GM23248 (cell line): ENCODE data around the gene NCOA3. TPM values are rescaled to one million over a fixed set of nuclear protein-coding genes. Genes with fewer than 3 reads are reported as not detected.

ENCODE experiments used
- DNase-seq: peaks from one replicate; pipeline ENCODE4 v3.0.0-alpha.2; 2015
- H2AFZ ChIP-seq: fragments of 200-600 bp; sonication (generic); 2 replicates; pipeline ENCODE4 v1.6.1; 2016; ENCODE audit warnings: antibody characterized with exemption
- H3F3A ChIP-seq: fragments of 200-600 bp; sonication (generic); 2 replicates; pipeline ENCODE4 v1.6.1; 2016; ENCODE audit warnings: mild to moderate bottlenecking, antibody characterized with exemption, mixed run types; ENCODE audit not compliant: insufficient read depth
- H3K27ac ChIP-seq: fragments of 200-600 bp; sonication (generic); 2 replicates; pipeline ENCODE4 v1.5.1; 2016; ENCODE audit warnings: mild to moderate bottlenecking
- H3K27me3 ChIP-seq: fragments of 200-600 bp; sonication (generic); replicated peaks from 2 replicates; pipeline ENCODE4 v1.6.1; 2016; ENCODE audit warnings: mild to moderate bottlenecking; ENCODE audit not compliant: insufficient read depth
- H3K36me3 ChIP-seq: fragments of 200-600 bp; sonication (generic); 2 replicates; pipeline ENCODE4 v1.6.1; 2016; ENCODE audit warnings: low read depth, mild to moderate bottlenecking
- H3K4me1 ChIP-seq: fragments of 200-600 bp; sonication (generic); 2 replicates; pipeline ENCODE4 v1.6.1; 2016; ENCODE audit warnings: mild to moderate bottlenecking; ENCODE audit not compliant: insufficient read depth
- H3K4me2 ChIP-seq: fragments of 200-600 bp; sonication (generic); one replicate; pipeline ENCODE4 v1.6.1; 2016; ENCODE audit warnings: mild to moderate bottlenecking; ENCODE audit not compliant: unreplicated experiment
- H3K4me3 ChIP-seq: fragments of 200-600 bp; sonication (generic); 2 replicates; pipeline ENCODE4 v1.5.1; 2016; ENCODE audit warnings: mild to moderate bottlenecking
- H3K79me2 ChIP-seq: fragments of 200-600 bp; sonication (generic); 2 replicates; pipeline ENCODE4 v1.6.1; 2016; ENCODE audit warnings: mild to moderate bottlenecking; ENCODE audit not compliant: insufficient read depth
- H3K9ac ChIP-seq: fragments of 200-600 bp; sonication (generic); 2 replicates; pipeline ENCODE4 v1.6.1; 2016; ENCODE audit warnings: mild to moderate bottlenecking
- H3K9me2 ChIP-seq: fragments of 200-600 bp; sonication (generic); 2 replicates; pipeline ENCODE4 v1.6.1; 2016; ENCODE audit warnings: mixed run types, mild to moderate bottlenecking, moderate library complexity; ENCODE audit not compliant: insufficient read depth
- H3K9me3 ChIP-seq: fragments of 200-600 bp; sonication (generic); one replicate; pipeline ENCODE4 v1.6.1; 2017; ENCODE audit warnings: low read depth
- H4K20me1 ChIP-seq: fragments of 200-600 bp; sonication (generic); 2 replicates; pipeline ENCODE4 v1.6.0; 2016; ENCODE audit not compliant: insufficient read depth
- EZH2 ChIP-seq: fragments of 200-600 bp; sonication (generic); IDR thresholded peaks from 2 replicates; pipeline ENCODE4 v1.6.1; 2018; ENCODE audit warnings: antibody characterized with exemption, mild to moderate bottlenecking; ENCODE audit not compliant: insufficient read depth, poor library complexity, severe bottlenecking
- EZH2phosphoT487 ChIP-seq: fragments of 200-600 bp; sonication (generic); IDR thresholded peaks from 2 replicates; pipeline ENCODE4 v1.6.1; 2018; ENCODE audit warnings: antibody characterized with exemption, moderate library complexity, mild to moderate bottlenecking, low read depth; ENCODE audit not compliant: insufficient read depth
- WGBS, 2 experiments: methylation state at CpG; one replicate each; pipeline ENCODE4 v1.1.6; 2015 to 2017; ENCODE audit warnings: low lambda C conversion rate in 2 of 2, low coverage in 1 of 2; ENCODE audit errors: missing lambda C conversion rate in 2 of 2; 5-methylcytosine and 5-hydroxymethylcytosine counted together
- in situ Hi-C: fragments of 300-500 bp; cut with MboI; formaldehyde crosslinking; loops from 2 replicates; pipeline ENCODE4 v1.15.0; 2020
- polyA plus RNA-seq: library from polyadenylated mRNA; unstranded; fragments of >200 nt; fragmentation: Nextera tagmentation; extraction: Ambion mirVana; gene quantifications from 2 replicates; pipeline ENCODE4 v1.2.1, GENCODE V29; 2016
- total RNA-seq: library from RNA; depleted of rRNA; stranded (reverse); fragments of >200 nt; shearing (Covaris generic); gene quantifications from 2 replicates; pipeline ENCODE4 v1.2.3, GENCODE V29; 2014

NCOA3 gene
- total and polyA plus RNA-seq, 2 experiments from 2014 or later = 19.5 to 36.6 TPM

GRCh38 chr20:47622118-47622665 lies 120.5 kb downstream of the NCOA3 start:
- Histone ChIP-seq H4K20me1 (no peaks in the 10 kb centered on the region), H3K36me3 (peaks cover 29% of the 10 kb centered on the region), H3K4me3 (no peak overlapping the region), H3K9ac (no peak overlapping the region), H3K9me3 (no peaks in the 10 kb centered on the region), H3K4me2 (no peak overlapping the region), H2AFZ (no peak overlapping the region), H3F3A (peaks cover 9% of the 10 kb centered on the region; the same call in 1 of the 2 replicates), H3K27me3 (no peaks in the 10 kb centered on the region), H3K4me1 (peaks cover 7% of the 10 kb centered on the region; the same call in 1 of the 2 replicates), H3K9me2 (no peaks in the 10 kb centered on the region), H3K27ac (no peak overlapping the region), H3K79me2 (peaks cover 66% of the 10 kb centered on the region)
- DNase-seq = no peak
- TF ChIP-seq EZH2 = no peak
- TF ChIP-seq EZH2phosphoT487 = no peak
- WGBS, 2 experiments = 96% methylated on average over 9 of the region's 9 CpGs
- in situ Hi-C loops = loop anchor here (10.0 to 25.0 kb wide), 3 partner anchors 237 to 860 kb away; no protein-coding TSS in a partner anchor

- no peaks in the 10 kb centered on the region for H4K20me1 ChIP-seq
- no peaks in the 10 kb centered on the region for H3K27me3 ChIP-seq
- H3K79me2 ChIP-seq = peaks cover 61% of the 10 kb centered on the region
- H3K4me1 ChIP-seq = peaks cover 7% of the 10 kb centered on the region; the same call in 1 of the 2 replicates
- no peak overlapping the region for H3K4me3 ChIP-seq
- H3K36me3 ChIP-seq = peaks cover 38% of the 10 kb centered on the region
- no peaks in the 10 kb centered on the region for H3K9me2 ChIP-seq
- TF ChIP-seq EZH2phosphoT487 (no peak), EZH2 (no peak)
- peaks cover 9% of the 10 kb centered on the region; the same call in 1 of the 2 replicates for H3F3A ChIP-seq
- H2AFZ ChIP-seq = no peak overlapping the region
- 90 to 96% methylated on average over 2 of the region's 2 CpGs for WGBS, 2 experiments
- H3K27ac ChIP-seq = no peak overlapping the region
- H3K9ac ChIP-seq = no peak overlapping the region
- H3K4me2 ChIP-seq = no peak overlapping the region
- in situ Hi-C loops = loop anchor here (10.0 to 25.0 kb wide), 3 partner anchors 238 to 861 kb away; no protein-coding TSS in a partner anchor
- DNase-seq = no peak
- H3K9me3 ChIP-seq = no peaks in the 10 kb centered on the region
Observed at GRCh38 chr20:47623206-47623605, 121.5 kb downstream of the NCOA3 start.

GRCh38 chr20:47627540-47627939 lies 125.9 kb downstream of the NCOA3 start:
- 0 out of 2 replicates have a peak, but pooled peaks cover 3% of the 10 kb centered on the region for H3K4me1 ChIP-seq
- 93% methylated on average over 4 of the region's 4 CpGs for WGBS, 2 experiments
- no peak overlapping the region for H3K4me3 ChIP-seq
- no peak overlapping the region for H3K4me2 ChIP-seq
- H3K79me2 ChIP-seq = peaks cover 27% of the 10 kb centered on the region
- no peaks in the 10 kb centered on the region for H3K9me2 ChIP-seq
- H3K9ac ChIP-seq = no peak overlapping the region
- H4K20me1 ChIP-seq = no peaks in the 10 kb centered on the region
- H3K27me3 ChIP-seq = no peaks in the 10 kb centered on the region
- DNase-seq = no peak
- in situ Hi-C loops = loop anchor here (10.0 kb wide), 2 partner anchors 243 to 353 kb away; no protein-coding TSS in a partner anchor
- H3K27ac ChIP-seq = no peak overlapping the region
- H3K9me3 ChIP-seq = no peaks in the 10 kb centered on the region
- peaks cover 40% of the 10 kb centered on the region; the same call in 1 of the 2 replicates for H3K36me3 ChIP-seq
- no peaks in the 10 kb centered on the region for H3F3A ChIP-seq
- TF ChIP-seq EZH2phosphoT487 (no peak), EZH2 (no peak)
- H2AFZ ChIP-seq = no peak overlapping the region

- in situ Hi-C loops = loop anchor here (10.0 kb wide), 3 partner anchors 245 to 435 kb away; no protein-coding TSS in a partner anchor
- no peak overlapping the region for H3K9ac ChIP-seq
- H3K27ac ChIP-seq = no peak overlapping the region
- no peak overlapping the region for H2AFZ ChIP-seq
- no peak for TF ChIP-seq EZH2phosphoT487
- no peak for TF ChIP-seq EZH2
- H3K27me3 ChIP-seq = no peaks in the 10 kb centered on the region
- no peak overlapping the region for H3K4me3 ChIP-seq
- H3F3A ChIP-seq = no peaks in the 10 kb centered on the region
- H3K36me3 ChIP-seq = peaks cover 43% of the 10 kb centered on the region; the same call in 1 of the 2 replicates
- H3K9me2 ChIP-seq = no peaks in the 10 kb centered on the region
- no peak overlapping the region for H3K4me2 ChIP-seq
- no peaks in the 10 kb centered on the region for H4K20me1 ChIP-seq
- H3K79me2 ChIP-seq = peaks cover 17% of the 10 kb centered on the region; the same call in 1 of the 2 replicates
- WGBS, 2 experiments = 94 to 96% methylated on average over 2 of the region's 2 CpGs
- no peaks in the 10 kb centered on the region for H3K4me1 ChIP-seq
- no peak for DNase-seq
- no peaks in the 10 kb centered on the region for H3K9me3 ChIP-seq
Observed at GRCh38 chr20:47629907-47630306, 128.2 kb downstream of the NCOA3 start.
